Activated CD8-positive, alpha-beta memory T cell treated with anti-CD3 and anti-CD28 coated beads, Interleukin-2, amount 50 U/mL, for 48 hours (primary cell): ENCODE results near the gene ZNF280B.
"Not testable (repeated sequence)": the region's sequence is repeated elsewhere in the genome, so short reads cannot be mapped to it uniquely, and the experiment has no call there.

ENCODE experiments used
- DNase-seq: peaks from one replicate; pipeline ENCODE4 v3.0.0-alpha.2; 2020

ZNF280B gene

DNA sequence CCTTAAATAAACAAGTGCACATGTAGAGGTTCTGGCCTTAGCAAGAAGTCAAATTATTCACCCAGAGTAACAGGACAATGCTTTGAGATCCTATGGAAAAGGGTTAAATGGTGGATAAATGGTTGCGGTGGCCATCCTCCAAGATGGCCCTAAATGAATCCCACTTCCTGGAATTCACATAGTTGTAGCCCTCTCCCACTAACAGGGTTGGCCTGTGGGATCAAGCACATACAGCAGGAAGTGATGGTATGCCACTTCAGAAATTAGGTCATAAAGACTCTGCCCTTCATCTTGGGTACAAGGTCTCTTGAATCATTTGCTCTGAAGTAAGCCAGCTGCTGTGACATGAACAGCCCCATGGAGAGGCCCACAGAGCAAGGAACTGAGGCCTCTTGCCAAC lies 1.8 kb downstream of the ZNF280B start:
- DNase-seq, result no peak

DNA sequence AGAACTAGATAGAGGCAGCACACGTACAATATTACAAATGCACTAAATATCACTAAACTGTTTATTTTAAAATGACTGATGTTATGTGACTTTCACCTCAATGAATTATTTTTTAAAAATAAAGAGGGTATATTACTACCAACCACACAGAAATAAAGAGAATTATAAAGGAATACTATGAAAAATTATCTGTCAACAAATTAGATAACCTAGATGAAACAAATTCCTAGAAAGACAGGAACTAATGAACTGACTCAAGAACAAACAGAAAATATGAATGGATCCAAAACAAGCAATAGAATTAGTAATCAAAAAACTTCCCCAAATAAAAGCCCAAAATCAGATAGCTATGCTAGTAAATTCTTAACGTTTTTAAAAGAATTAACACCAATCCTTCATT lies 10.3 kb downstream of the ZNF280B start:
- no peak for DNase-seq

DNA sequence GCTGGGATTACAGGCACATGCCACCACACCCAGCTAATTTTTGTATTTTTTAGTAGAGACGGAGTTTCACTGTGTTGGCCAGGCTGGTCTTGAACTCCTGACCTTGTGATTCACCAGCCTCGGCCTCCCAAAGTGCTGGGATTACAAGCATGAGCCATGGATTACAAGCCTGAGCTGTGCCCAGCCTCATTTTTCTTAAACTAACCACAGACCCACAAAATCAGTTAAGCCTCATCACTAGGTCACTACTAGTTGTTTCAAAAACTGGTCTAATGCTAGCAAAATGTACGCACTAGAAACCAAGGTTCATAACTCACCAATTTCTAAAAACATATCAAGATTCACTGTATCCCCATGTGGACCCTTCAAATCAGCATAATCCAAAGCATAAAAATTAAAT lies 17.0 kb downstream of the ZNF280B start:
- DNase-seq, result not testable (repeated sequence)

DNA sequence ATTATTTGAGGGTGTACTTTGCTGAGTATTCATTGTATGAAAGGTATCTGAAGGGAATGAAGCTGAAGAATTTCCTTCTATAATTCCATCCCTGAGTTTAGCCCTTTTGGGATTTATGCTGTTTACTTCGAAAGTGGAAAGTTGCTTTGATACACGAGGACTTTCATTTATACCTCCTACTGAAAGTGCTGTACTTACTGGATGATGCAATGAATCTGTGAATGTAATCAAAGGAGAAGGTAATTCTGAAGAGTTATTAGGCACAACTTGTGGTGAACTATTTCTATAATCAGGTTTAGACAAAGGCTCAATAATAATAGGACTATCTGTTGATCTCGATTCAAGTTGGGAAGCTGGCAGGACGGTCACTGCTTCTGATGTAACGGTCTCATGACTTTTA lies 19.8 kb downstream of the ZNF280B start:
- DNase-seq, result no peak

DNA sequence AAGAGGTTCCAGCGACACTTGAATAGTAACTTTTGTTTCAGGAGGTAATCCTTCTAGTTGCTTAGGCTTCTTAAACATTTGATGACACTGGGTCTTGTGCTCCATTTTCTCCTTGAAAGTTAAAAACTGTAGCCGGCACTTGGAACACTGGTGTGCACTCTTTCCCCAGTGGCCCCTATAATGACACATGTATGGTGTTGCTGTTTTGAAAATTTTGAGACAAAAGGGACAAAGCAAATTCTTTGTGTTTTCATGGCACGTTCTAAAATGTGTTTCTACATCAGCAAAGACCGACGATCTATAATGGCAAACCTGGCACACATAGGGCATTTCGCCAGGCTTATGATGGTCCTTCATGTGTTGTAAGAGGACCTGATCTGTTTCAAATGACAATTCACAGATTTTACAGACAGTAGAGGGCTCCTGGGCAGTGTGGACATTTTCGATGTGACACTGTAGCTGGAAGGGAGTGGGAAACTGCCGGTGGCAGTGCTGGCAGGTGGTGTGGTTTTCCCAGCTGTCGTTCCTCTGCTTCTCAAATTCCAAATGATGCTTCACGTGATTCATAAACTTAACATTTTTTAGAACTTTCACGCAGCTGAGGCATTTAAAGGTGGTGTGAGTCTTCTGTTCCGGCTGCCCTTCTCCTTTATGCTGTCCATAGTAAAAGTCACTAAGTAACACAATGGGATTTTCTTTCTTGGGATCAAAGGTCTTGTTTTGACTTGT lies 20.5 kb downstream of the ZNF280B start:
- DNase-seq, result no peak

DNA sequence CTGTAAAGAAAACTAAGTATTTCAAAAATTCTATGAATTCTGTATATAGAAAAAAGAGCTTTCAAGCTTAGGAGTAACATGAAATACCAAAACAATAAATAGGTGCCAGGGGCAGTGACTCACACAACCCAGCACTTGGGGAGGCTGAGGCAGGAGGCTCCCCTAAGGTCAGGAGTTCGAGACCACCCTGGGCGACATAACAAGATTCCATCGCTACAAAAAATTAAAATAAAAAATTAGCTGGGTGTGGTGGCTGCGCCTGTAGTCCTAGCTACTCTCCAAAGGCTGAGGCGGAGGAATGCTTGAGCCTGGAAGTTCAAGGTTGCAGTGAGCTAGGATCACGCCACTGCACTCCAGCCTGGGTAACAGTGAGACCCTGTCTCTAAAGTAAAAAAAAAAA lies 21.5 kb downstream of the ZNF280B start:
- DNase-seq, result no peak

DNA sequence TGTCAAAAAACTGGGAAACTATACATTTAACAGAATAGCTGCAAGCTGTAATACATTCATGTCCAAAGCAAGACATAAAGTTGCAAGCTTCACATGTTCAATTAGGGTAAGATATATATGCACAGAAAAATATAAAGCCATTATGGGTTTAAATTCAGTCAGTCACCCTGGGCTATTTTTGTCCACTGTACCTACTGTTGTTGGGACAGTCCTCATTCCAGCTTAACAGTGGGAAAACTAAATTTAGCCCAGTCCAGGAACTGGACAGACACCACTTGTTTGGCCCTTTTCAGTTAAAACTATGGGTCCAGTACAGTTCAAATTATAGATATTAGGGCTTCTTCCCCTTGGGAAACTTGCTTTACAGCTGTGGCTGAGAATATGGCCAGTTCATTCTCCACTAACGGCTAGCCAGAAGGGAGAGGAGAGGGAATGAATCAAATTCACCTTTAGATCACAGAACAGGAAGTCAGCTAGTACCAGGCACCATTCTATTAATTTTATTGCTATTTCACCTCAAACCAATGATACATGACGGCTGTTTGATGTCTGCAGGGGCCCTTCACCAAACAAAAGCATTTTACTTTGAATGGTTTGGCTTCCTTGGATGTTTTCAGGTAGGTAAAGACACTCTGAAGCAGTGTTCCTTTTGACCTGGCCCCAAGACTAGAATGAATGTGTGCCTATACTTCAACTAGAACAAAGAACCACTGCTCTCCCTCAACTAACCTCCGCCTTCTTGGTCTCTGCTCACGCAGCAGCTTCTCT lies 22.2 kb downstream of the ZNF280B start:
- DNase-seq, result no peak

DNA sequence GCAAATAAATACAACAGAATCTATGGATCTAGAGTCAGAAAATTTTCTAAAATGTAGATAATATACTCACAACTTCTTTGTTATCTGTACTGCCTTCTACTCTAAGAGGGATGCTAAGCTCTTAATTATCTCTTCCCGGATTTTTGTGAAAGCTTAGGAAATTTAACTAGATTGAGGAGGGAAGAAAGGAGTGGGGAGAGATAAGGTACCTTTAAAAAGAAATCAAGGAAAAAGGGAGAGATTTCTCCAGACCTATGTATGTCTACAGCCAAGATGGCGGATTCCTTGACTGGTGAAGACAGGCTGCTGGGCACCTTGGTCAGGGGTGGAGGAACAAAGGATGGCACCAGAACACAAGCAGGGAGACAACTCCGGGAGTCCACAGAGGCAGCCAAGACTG lies 23.0 kb downstream of the ZNF280B start:
- no peak for DNase-seq

DNA sequence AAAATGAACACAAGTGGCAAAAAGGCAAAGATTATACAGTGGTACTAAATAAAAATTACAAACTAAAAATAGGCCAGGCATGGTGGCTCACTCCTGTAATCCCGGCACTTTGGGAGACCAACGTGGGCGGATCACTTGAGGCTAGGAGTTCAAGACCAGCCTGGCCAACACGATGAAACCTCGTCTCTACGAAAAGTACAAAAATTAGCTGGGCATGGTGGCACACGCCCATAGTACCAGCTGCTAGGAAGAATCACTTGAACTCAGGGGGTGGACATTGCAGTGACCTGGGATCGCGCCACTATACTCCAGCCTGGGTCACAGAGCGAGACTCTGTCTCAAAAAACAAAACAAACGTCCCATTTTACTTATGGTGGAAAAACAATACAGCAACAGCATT lies 24.5 kb downstream of the ZNF280B start:
- DNase-seq, result no peak

DNA sequence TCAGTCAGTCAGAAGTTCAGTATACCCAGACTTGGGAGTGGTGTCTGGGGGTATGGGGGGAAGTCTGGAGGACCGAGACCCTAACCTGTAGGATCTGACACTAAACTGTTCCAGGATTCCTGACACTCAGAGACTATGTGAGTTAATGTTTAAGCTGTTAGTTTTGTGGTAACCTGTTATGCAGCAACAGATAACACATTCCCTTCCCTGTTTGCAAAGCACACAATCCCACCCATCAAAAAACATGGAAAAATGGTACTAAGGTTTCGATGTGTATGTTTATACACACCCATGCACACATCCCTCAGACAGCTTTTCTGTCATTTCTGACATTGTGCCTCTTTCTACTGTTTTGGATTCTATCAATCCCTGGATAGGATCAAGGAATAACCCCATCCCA lies 27.6 kb downstream of the ZNF280B start:
- DNase-seq, result no peak

DNA sequence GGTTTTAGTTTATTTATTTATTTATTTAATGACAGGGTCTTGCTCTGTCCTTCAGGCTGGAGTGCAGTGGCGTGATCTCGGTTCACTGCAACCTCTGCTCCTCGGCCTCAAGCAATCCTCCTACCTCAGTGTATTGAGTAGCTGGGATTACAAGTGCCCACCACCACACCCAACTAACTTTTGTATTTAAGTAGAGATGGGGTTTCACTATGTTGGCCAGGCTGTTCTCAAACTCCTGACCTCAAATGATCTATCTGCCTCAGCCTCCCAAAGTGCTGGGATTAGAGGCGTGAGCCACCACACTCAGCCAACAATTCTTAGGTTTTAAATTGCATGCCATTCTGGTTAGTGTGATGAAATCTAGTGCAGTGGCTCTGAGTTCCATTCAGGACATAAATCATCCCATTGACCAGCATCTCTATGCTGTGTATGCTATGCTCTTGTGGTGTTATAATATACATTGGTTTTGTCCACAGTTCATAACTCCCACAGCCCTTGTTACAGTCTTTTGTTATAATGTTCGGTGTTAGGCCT lies 28.5 kb downstream of the ZNF280B start:
- DNase-seq, result no peak

DNA sequence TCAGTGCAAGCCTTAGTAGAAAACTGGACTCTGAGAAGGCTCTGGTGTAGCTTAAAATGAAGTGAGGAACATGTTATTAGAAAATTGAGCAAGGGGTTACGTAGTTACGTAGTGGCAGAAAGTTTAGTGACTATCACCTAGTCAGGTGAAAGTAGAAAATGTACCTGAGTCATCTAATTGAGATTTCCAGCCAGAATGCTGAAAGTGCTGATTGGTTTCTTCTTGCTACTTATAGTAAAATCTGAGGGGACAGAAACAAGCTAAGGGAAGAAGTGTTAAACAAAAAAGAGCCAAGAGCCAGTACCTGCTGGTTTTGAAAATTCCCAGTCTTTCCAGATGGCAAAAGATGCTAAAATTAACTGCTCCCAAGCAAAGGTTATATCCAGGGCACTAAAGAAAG lies 29.4 kb downstream of the ZNF280B start:
- no peak for DNase-seq

DNA sequence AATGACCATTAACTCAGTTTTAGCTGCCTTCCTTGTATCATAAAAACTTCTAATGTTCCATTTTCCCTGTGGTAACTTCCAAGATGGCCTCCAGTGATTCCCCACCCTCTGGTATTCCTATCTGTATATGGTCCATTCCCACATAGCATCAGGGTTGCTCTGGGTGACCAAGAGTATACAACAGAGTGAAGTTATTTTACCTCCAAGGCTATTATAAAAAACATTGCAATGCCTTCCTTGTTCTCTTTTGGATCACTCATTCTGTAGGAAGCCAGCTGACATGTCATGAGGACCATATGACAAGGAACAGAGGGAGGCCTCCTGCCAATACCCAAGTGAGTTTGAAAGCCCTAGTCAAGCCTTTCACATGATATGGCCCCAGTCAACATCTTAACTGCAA lies 30.1 kb downstream of the ZNF280B start:
- no peak for DNase-seq

DNA sequence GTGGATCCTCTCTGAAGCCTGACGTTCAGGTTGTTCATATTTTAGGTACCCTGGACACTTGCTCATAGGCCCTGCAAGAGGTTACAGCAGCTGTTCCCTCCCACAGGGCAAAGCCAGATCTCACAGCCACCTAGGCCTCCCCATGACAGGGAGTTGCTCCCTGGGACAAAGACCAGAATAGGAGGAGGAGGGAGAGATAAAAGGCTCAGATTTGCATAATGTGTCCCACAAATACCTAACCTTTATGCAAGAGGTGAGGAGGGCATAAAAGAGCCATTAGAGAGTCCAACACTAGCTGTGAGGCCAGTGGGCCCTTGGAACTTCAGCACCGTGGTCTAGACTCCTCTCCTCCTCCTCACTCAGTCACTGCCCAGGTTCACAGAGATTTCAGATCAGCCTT lies 33.8 kb downstream of the ZNF280B start:
- DNase-seq, result no peak

DNA sequence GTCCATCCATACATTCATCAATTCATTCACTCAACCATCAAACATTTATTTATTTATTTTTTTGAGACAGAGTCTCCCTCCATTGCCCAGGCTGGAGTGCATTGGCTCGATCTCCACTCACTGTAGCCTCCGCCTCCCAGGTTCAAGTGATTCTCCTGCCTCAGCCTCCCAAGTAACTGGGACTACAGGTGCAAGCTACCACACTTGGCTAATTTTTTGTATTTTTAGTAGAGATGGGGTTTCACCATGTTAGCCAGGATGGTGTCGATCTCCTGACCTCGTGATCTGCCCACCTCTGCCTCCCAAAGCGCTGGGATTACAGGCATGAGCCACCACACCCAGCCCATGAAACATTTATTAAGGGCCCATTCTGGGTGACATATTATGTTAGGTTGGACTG lies 37.4 kb downstream of the ZNF280B start:
- not testable (repeated sequence) for DNase-seq

DNA sequence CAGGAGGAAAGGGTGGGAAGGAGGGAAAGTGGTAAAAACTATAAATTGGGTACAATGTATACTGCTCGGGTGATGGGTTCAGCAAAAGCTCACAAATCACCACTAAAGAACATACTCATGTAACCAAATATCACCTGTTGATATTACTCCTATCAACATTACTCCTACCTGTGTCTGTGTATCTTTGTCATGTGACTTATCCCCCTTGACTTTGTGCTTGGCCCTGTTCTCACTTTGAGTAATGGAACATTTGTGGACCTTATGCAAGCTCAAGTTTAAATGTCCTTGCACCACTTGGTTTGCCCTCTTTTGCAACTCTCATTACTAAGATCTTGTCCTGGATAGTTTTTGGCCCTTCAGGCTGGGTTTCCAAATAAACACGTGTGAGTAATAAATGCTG lies 39.0 kb downstream of the ZNF280B start:
- no peak for DNase-seq

DNA sequence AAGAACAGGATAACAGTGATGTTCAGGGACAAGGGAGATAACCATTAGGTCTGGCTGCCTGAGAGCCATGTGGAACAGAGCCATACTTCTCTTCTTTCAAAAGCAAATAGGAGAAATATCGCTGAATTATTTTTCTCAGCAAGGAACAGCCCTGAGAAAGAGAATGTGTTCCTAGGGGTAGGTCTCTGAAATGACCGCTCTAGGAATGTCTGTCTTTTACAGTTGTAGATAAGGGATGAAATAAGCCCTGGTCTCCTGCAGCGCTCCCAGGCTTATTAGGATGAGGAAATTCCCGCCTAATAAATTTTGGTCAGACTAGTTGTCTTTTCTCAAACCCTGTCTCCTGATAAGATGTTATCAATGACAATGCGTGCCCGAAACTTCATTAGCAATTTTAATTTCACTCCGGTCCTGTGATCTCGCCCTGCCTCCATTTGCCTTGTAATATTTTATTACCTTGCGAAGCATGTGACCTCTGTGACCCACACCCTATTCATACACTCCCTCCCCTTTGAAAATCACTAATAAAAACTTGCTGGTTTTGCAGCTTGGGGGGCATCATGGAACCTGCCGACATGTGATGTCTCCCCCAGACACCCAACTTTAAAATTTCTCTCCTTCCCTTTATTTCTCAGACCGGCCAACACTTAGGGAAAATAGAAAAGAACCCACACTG lies 39.6 kb downstream of the ZNF280B start:
- DNase-seq, result not testable (repeated sequence)

DNA sequence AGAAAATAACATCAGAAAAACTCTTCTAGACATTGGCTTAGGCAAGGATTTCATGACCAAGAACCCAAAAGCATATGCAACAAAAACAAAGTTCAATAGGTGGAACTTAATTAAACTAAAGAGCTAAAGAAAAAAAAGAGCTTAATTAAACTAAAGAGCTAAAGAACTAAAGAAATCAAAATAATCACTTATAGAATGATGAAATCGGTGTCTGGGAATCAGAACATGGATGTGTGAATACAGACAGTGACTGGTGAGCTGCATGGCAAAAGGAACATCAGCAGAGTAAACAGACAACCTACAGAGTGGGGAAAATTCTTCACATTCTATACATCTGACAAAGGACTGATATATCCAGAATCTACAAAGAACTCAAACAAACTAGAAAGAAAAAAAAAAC lies 41.4 kb downstream of the ZNF280B start:
- DNase-seq, result no peak

DNA sequence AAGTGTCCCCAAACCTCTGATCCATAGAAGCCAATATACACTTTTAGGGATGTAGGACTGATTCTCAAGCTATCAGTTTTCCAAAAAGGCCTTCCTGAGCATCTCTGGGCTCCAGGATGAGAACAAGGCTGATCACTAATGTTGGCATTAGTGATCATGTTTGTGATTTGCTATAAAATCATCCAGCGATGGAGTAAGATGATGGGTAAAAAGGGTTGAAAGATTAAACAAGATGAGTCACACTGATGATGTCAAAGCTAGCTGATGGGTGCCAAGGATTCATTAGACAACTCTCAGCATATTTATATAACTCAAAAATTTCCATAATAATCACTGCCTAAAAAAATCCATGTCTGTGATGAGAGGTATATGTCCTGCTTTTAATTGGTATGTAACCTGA lies 42.8 kb downstream of the ZNF280B start:
- DNase-seq, result no peak

DNA sequence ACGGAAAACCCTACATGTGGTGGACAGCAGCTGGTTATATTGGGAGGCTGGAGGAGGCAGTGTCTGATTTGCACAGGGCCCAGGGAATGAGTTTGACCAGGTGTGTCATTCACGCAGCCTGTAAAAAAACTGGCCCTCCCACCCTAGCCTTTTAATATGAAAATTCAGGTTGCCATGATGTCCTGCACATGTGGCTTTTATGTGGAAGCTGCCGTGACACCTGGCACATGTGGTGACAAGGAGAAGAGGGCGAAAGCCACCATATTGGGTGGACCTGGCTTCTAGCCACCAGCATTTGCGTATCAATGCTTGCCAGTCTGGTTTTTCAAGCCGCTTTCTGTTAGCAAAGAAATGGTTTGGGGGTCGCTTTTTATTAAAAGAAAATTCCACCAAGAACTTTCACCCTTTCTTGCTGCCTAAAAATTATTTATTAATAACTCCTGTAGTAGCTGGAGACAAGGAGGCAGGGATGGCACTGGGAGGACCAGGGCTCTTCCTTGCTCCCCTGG lies 43.4 kb downstream of the ZNF280B start:
- no peak for DNase-seq

DNA sequence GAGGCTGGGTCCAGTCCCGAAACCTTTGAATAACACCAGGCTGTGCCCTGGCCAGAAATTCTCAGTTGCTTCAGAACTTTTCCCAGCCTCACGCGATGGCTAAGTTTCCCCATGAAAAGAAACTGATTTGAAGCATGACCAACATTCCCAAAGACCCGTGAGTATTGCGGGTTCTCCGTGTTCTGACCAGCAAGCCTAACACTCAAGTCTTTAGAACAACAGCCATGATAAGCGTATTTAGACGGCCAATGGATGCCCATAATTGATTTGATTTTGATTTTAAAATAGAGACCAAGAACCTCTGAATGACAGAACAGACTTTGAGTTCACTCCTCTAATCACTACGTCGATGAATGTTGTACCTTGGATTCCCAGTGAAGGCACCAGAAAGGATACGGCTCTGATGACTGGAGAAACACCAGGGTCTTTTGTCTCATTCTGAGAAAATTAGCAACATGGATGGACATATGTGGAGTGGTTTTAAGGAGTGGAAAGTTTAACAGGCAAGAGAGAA lies 43.9 kb downstream of the ZNF280B start:
- DNase-seq, result no peak

DNA sequence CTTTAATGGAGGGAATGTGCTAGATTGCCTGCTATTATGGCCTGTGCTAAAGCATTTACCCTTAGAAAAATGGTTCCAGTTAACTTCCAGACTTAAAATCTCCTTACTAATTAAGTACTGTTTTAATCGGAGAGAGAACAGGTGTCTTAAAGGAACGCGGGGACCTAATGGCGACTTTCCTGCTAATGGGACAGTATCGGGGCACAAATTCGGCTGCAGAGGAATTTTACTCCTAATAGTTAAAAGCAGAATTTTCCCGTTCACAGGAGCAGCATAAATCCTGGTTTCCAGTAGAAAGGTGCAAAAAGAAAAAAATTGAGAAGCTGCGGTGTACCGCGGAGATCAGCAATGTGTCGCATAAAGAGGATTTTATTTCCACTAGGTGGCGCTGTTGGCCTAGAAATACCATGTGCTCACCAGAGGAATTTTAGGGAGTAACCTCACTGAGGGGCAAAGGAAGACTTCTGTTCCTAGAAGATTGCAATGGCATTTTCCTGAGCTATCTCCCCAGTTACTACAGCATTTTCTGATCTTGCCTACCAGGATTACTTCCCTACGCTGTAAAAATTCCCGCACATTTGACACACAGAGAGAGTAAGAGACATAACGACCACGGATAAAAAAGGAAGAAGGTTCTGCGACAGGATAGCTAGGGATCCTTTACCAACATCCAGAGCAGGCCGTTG lies 44.5 kb downstream of the ZNF280B start:
- peak; percentile 70 for DNase-seq
